ENCODE results near the gene SEC23A.

SEC23A gene

GRCh38 chr14:38982837-38983236 lies 120.2 kb downstream of the SEC23A start:
- DNase-seq = no peak

GRCh38 chr14:38982278-38982677 lies 120.8 kb downstream of the SEC23A start:
- no peak for DNase-seq

Data from NCI-H446 treated with DMSO at 0.1 percent for 48 hours (cell line).